GM12878 (cell line): ENCODE measurements around the gene RAB25.

Source experiments
- LARP7 ChIP-seq: fragments of 450-650 bp; IDR thresholded peaks from 2 replicates; pipeline ENCODE4 v1.6.1; 2017; ENCODE audit warnings: mild to moderate bottlenecking
- RBBP5 ChIP-seq: fragments of 200-600 bp; sonication (generic); conservative IDR thresholded peaks from 2 replicates; pipeline ENCODE4 v1.6.1; 2016
- TF ChIP-seq, protein P1 (sequence below): IDR thresholded peaks from 2 replicates; pipeline ENCODE4 v1.6.1; 2012; ENCODE audit warnings: low read depth, low read length, improper control_type of control experiment
- TF ChIP-seq, protein P2 (sequence below): IDR thresholded peaks from 2 replicates; pipeline ENCODE4 v1.6.1; 2011; ENCODE audit warnings: low read depth, mild to moderate bottlenecking, low read length, moderate library complexity, borderline replicate concordance; ENCODE audit errors: extremely low read depth
- TF ChIP-seq, protein P3 (sequence below), 3 experiments: IDR thresholded peaks in 2 of 3; conservative IDR thresholded peaks in 1 of 3; 2 replicates each; pipeline ENCODE4 v1.5.1; 2011; ENCODE audit warnings: low read depth in 3 of 3, low read length in 3 of 3, mild to moderate bottlenecking in 3 of 3, control low read depth in 2 of 3, moderate library complexity in 2 of 3, inconsistent platforms in 1 of 3, mixed read lengths in 1 of 3; ENCODE audit not compliant: control insufficient read depth in 2 of 3, insufficient read depth in 1 of 3; ENCODE audit errors: extremely low read depth in 1 of 3

DNA sequence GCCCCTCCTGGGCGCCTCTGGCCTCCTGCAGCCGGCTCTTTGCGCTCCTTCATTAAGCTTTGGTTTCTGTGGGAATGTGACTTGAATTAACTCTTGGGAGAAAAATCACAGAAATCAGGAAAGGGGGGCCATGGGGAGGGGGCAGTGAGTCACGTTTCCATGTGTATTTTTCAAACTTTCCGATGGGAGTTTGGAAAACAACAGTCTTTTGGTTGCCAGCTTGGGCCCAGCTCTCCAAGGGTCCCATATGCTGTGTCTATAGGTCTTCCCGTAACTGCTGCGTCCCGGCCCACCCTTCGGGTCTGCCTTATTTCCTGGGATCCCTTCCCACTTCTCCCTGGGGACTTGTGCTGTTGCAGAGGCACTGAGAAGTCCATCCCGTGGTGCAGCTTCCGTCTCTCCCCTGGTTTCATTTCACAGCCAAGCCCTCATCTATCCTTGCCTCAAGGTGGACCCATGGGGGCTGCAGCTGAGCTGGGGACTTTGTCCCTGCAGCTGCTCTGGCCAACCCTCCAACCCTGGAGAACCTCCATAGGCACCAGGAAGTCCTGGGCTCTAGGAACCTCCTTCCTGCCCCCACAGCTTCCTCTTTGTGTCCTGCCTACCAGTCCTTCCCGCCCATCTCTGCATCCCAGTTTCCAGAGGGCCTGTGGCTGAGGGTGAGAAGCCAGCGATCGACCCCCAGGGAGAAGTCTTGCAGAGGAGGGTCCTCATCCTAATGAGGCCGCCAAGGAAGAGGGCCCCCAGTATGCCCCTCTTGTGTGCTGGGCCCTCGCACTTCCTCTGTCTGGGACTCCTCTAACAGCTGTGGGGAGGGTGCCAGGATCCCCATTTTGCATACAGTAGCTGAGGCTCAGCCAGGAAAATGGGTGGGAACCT is 41.9 kb downstream of the RAB25 start:
- TF ChIP-seq, protein P1, sequence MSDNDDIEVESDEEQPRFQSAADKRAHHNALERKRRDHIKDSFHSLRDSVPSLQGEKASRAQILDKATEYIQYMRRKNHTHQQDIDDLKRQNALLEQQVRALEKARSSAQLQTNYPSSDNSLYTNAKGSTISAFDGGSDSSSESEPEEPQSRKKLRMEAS = no peak
- TF ChIP-seq RBBP5 (no peak), LARP7 (no peak)
- TF ChIP-seq, protein P2, sequence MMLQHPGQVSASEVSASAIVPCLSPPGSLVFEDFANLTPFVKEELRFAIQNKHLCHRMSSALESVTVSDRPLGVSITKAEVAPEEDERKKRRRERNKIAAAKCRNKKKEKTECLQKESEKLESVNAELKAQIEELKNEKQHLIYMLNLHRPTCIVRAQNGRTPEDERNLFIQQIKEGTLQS = no peak
- TF ChIP-seq, protein P3, sequence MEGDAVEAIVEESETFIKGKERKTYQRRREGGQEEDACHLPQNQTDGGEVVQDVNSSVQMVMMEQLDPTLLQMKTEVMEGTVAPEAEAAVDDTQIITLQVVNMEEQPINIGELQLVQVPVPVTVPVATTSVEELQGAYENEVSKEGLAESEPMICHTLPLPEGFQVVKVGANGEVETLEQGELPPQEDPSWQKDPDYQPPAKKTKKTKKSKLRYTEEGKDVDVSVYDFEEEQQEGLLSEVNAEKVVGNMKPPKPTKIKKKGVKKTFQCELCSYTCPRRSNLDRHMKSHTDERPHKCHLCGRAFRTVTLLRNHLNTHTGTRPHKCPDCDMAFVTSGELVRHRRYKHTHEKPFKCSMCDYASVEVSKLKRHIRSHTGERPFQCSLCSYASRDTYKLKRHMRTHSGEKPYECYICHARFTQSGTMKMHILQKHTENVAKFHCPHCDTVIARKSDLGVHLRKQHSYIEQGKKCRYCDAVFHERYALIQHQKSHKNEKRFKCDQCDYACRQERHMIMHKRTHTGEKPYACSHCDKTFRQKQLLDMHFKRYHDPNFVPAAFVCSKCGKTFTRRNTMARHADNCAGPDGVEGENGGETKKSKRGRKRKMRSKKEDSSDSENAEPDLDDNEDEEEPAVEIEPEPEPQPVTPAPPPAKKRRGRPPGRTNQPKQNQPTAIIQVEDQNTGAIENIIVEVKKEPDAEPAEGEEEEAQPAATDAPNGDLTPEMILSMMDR (IDR thresholded peaks at IDR 0.05 in 2 of 3, conservative IDR thresholded peaks at IDR 0.05 in 1 of 3; ENCODE audit: control insufficient read depth in 2 of 3, extremely low read depth in 1 of 3, insufficient read depth in 1 of 3, low read depth in 3 of 3, low read length in 3 of 3) = no peak
